Activated T-cell treated with anti-CD3 and anti-CD28 coated beads, Interleukin-2, amount 50 U/mL, for 4 hours (primary cell): ENCODE results near the gene LTBP3. TPM values are rescaled to one million over a fixed set of nuclear protein-coding genes. Genes with fewer than 3 reads are reported as not detected.
A peak's percentile ranks its signal among the peaks of the same experiment; 100 is the strongest.

Experiments
- ATAC-seq, 2 donors: fragments of 200-7000 bp; cut with Tn5 transposase; one replicate each; pipeline ENCODE4 v1.10.0; 2021
- DNase-seq: peaks from one replicate; pipeline ENCODE4 v3.0.0-alpha.2; 2020
- H3K27me3 Mint-ChIP-seq: one replicate; pipeline ENCODE4 v1.8.0; 2021; ENCODE audit warnings: low read depth, mixed read lengths
- H3K36me3 Mint-ChIP-seq: one replicate; pipeline ENCODE4 v1.8.0; 2022; ENCODE audit warnings: mixed read lengths; ENCODE audit not compliant: insufficient read depth
- H3K4me1 Mint-ChIP-seq: one replicate; pipeline ENCODE4 v1.8.0; 2021; ENCODE audit warnings: low read depth, mixed read lengths
- H3K4me3 Mint-ChIP-seq: one replicate; pipeline ENCODE4 v1.8.0; 2021; ENCODE audit warnings: mild to moderate bottlenecking, moderate library complexity, mixed read lengths
- H3K9me3 Mint-ChIP-seq: one replicate; pipeline ENCODE4 v1.8.0; 2021; ENCODE audit warnings: mixed read lengths
- total RNA-seq, 3 donors: library from RNA; stranded (reverse); gene quantifications; one replicate each; pipeline ENCODE4 v1.2.1, GENCODE V29; 2021

LTBP3 gene
- total RNA-seq, 3 donors from 2014 or later, result 33.1 to 40.8 (median 40.1) TPM

GRCh38 chr11:65556470-65557279, 1.5 kb downstream of the LTBP3 start:
- no peaks in the 10 kb centered on the region for H3K36me3 Mint-ChIP-seq
- no peak for DNase-seq
- ATAC-seq, result no peak
- peak overlapping the region; percentile 81 for H3K4me3 Mint-ChIP-seq
- no peaks in the 10 kb centered on the region for H3K9me3 Mint-ChIP-seq
- H3K27me3 Mint-ChIP-seq, result no peaks in the 10 kb centered on the region
- H3K4me1 Mint-ChIP-seq, result peaks cover 66% of the 10 kb centered on the region

GRCh38 chr11:65555693-65556231, 2.4 kb downstream of the LTBP3 start:
- peak overlapping the region; percentile 81 for H3K4me3 Mint-ChIP-seq
- H3K9me3 Mint-ChIP-seq, result no peaks in the 10 kb centered on the region
- H3K4me1 Mint-ChIP-seq, result peaks cover 73% of the 10 kb centered on the region
- no peak for DNase-seq
- no peaks in the 10 kb centered on the region for H3K27me3 Mint-ChIP-seq
- H3K36me3 Mint-ChIP-seq, result peaks cover 2% of the 10 kb centered on the region
- ATAC-seq, result no peak

GRCh38 chr11:65554842-65555430, 3.2 kb downstream of the LTBP3 start:
- no peaks in the 10 kb centered on the region for H3K9me3 Mint-ChIP-seq
- DNase-seq (no peak), ATAC-seq (no peak)
- peaks cover 65% of the 10 kb centered on the region for H3K4me1 Mint-ChIP-seq
- peak overlapping the region; percentile 57 for H3K4me3 Mint-ChIP-seq
- H3K36me3 Mint-ChIP-seq, result peaks cover 3% of the 10 kb centered on the region
- no peaks in the 10 kb centered on the region for H3K27me3 Mint-ChIP-seq

GRCh38 chr11:65554057-65554818, 3.9 kb downstream of the LTBP3 start:
- Mint-ChIP-seq H3K27me3 (no peaks in the 10 kb centered on the region), H3K9me3 (no peaks in the 10 kb centered on the region), H3K36me3 (peaks cover 3% of the 10 kb centered on the region), H3K4me3 (peak overlapping the region; percentile 57), H3K4me1 (peaks cover 61% of the 10 kb centered on the region)
- DNase-seq, result no peak
- no peak for ATAC-seq

- DNase-seq (peak; percentile 61), ATAC-seq (peak; percentile 30 to 33)
- H3K4me1 Mint-ChIP-seq, result peaks cover 64% of the 10 kb centered on the region
- H3K4me3 Mint-ChIP-seq, result no peak overlapping the region
- H3K27me3 Mint-ChIP-seq, result no peaks in the 10 kb centered on the region
- H3K36me3 Mint-ChIP-seq, result peaks cover 3% of the 10 kb centered on the region
- H3K9me3 Mint-ChIP-seq, result no peaks in the 10 kb centered on the region
Measured at GRCh38 chr11:65553301-65554001, 4.7 kb downstream of the LTBP3 start.

- peaks cover 3% of the 10 kb centered on the region for H3K36me3 Mint-ChIP-seq
- no peak for ATAC-seq
- no peak overlapping the region for H3K4me3 Mint-ChIP-seq
- H3K4me1 Mint-ChIP-seq, result peaks cover 70% of the 10 kb centered on the region
- H3K9me3 Mint-ChIP-seq, result no peaks in the 10 kb centered on the region
- no peaks in the 10 kb centered on the region for H3K27me3 Mint-ChIP-seq
- DNase-seq, result no peak
Measured at GRCh38 chr11:65552388-65552951, 5.7 kb downstream of the LTBP3 start.

- H3K4me1 Mint-ChIP-seq, result peaks cover 69% of the 10 kb centered on the region
- H3K36me3 Mint-ChIP-seq, result peaks cover 3% of the 10 kb centered on the region
- H3K27me3 Mint-ChIP-seq, result no peaks in the 10 kb centered on the region
- H3K9me3 Mint-ChIP-seq, result no peaks in the 10 kb centered on the region
- peak; percentile 62 for DNase-seq
- ATAC-seq, result peak; percentile 40 to 46
- no peak overlapping the region for H3K4me3 Mint-ChIP-seq
Measured at GRCh38 chr11:65551572-65552387, 6.4 kb downstream of the LTBP3 start.

GRCh38 chr11:65549096-65549495, 9.1 kb downstream of the LTBP3 start:
- Mint-ChIP-seq H3K36me3 (peaks cover 3% of the 10 kb centered on the region), H3K27me3 (no peaks in the 10 kb centered on the region), H3K9me3 (no peaks in the 10 kb centered on the region), H3K4me3 (no peak overlapping the region), H3K4me1 (peaks cover 65% of the 10 kb centered on the region)
- DNase-seq (no peak), ATAC-seq (no peak)

GRCh38 chr11:65548395-65548794, 9.8 kb downstream of the LTBP3 start:
- H3K9me3 Mint-ChIP-seq, result no peaks in the 10 kb centered on the region
- peaks cover 66% of the 10 kb centered on the region for H3K4me1 Mint-ChIP-seq
- ATAC-seq, result no peak
- no peaks in the 10 kb centered on the region for H3K27me3 Mint-ChIP-seq
- peak overlapping the region; percentile 2 for H3K4me3 Mint-ChIP-seq
- peaks cover 3% of the 10 kb centered on the region for H3K36me3 Mint-ChIP-seq
- no peak for DNase-seq

- Mint-ChIP-seq H3K9me3 (no peaks in the 10 kb centered on the region), H3K4me1 (peaks cover 60% of the 10 kb centered on the region), H3K36me3 (peaks cover 4% of the 10 kb centered on the region), H3K27me3 (no peaks in the 10 kb centered on the region), H3K4me3 (no peak overlapping the region)
- DNase-seq, result no peak
- no peak for ATAC-seq
Measured at GRCh38 chr11:65547446-65548125, 10.6 kb downstream of the LTBP3 start.

GRCh38 chr11:65546217-65546958, 11.8 kb downstream of the LTBP3 start:
- Mint-ChIP-seq H3K9me3 (no peaks in the 10 kb centered on the region), H3K4me1 (peaks cover 52% of the 10 kb centered on the region), H3K27me3 (no peaks in the 10 kb centered on the region), H3K36me3 (peaks cover 4% of the 10 kb centered on the region), H3K4me3 (peak overlapping the region; percentile 53)
- ATAC-seq, result peak; percentile 85 to 86
- peak; percentile 100 for DNase-seq

GRCh38 chr11:65545853-65546216, 12.3 kb downstream of the LTBP3 start:
- no peak for DNase-seq
- Mint-ChIP-seq H3K4me3 (peak overlapping the region; percentile 53), H3K27me3 (no peaks in the 10 kb centered on the region), H3K36me3 (peaks cover 2% of the 10 kb centered on the region), H3K4me1 (peaks cover 53% of the 10 kb centered on the region), H3K9me3 (no peaks in the 10 kb centered on the region)
- ATAC-seq, result peak in 1 of 2 donors; percentile 0
